Smooth muscle cell (in vitro differentiated cells): ENCODE measurements around the gene GALNT12. TPM values are rescaled to one million over a fixed set of nuclear protein-coding genes. Genes with fewer than 3 reads are reported as not detected.

Source experiments
- DNase-seq: peaks from one replicate; lab custom pipeline; 2025; ENCODE audit not compliant: unreplicated experiment; lab: John Stamatoyannopoulos, UW
- H2AFZ ChIP-seq: fragments of 200-600 bp; sonication (generic); 2 replicates; pipeline ENCODE4 v1.6.0; 2016; ENCODE audit warnings: antibody characterized with exemption, low read depth, mild to moderate bottlenecking
- H3F3A ChIP-seq: fragments of 200-600 bp; sonication (generic); 2 replicates; pipeline ENCODE4 v1.6.0; 2017; ENCODE audit warnings: antibody characterized with exemption, low read depth
- H3K27ac ChIP-seq: fragments of 200-600 bp; sonication (generic); 2 replicates; pipeline ENCODE4 v1.5.1; 2016; ENCODE audit warnings: low read depth, mild to moderate bottlenecking
- H3K27me3 ChIP-seq: fragments of 200-600 bp; sonication (generic); 2 replicates; pipeline ENCODE4 v1.6.1; 2016; ENCODE audit warnings: low read depth, mild to moderate bottlenecking
- H3K36me3 ChIP-seq: fragments of 200-600 bp; sonication (generic); 2 replicates; pipeline ENCODE4 v1.5.1; 2016; ENCODE audit warnings: low read depth
- H3K4me1 ChIP-seq: fragments of 200-600 bp; sonication (generic); 2 replicates; pipeline ENCODE4 v1.5.1; 2016; ENCODE audit warnings: low read depth
- H3K4me2 ChIP-seq: fragments of 200-600 bp; sonication (generic); 2 replicates; pipeline ENCODE4 v1.6.0; 2016; ENCODE audit warnings: mild to moderate bottlenecking
- H3K4me3 ChIP-seq: fragments of 200-600 bp; sonication (generic); 2 replicates; pipeline ENCODE4 v1.5.1; 2016; ENCODE audit warnings: mild to moderate bottlenecking
- H3K79me2 ChIP-seq: fragments of 200-600 bp; sonication (generic); 2 replicates; pipeline ENCODE4 v1.6.0; 2016; ENCODE audit warnings: low read depth, mild to moderate bottlenecking
- H3K9ac ChIP-seq: fragments of 200-600 bp; sonication (generic); 2 replicates; pipeline ENCODE4 v1.6.0; 2016; ENCODE audit warnings: low read depth
- H3K9me3 ChIP-seq: fragments of 200-600 bp; sonication (generic); replicated peaks from 2 replicates; pipeline ENCODE4 v1.5.1; 2016; ENCODE audit warnings: low read depth
- H4K20me1 ChIP-seq: fragments of 200-600 bp; sonication (generic); 2 replicates; pipeline ENCODE4 v1.6.0; 2016; ENCODE audit warnings: low read depth
- CTCF ChIP-seq: fragments of 200-600 bp; sonication (generic); IDR thresholded peaks from 2 replicates; pipeline ENCODE4 v1.5.1; 2017; ENCODE audit warnings: borderline replicate concordance, mild to moderate bottlenecking, antibody characterized with exemption; ENCODE audit not compliant: insufficient read depth, poor library complexity, severe bottlenecking
- WGBS: methylation state at CpG from one replicate; pipeline ENCODE4 v1.1.7; 2016; ENCODE audit warnings: low lambda C conversion rate; 5-methylcytosine and 5-hydroxymethylcytosine counted together
- polyA plus RNA-seq: library from polyadenylated mRNA; unstranded; fragments of >200 nt; fragmentation: Nextera tagmentation; extraction: Ambion mirVana; gene quantifications from 2 replicates; pipeline ENCODE4 v1.2.1, GENCODE V29; 2016
- total RNA-seq: library from RNA; depleted of rRNA; stranded (reverse); fragments of >200 nt; gene quantifications from 2 replicates; pipeline ENCODE4 v1.2.3, GENCODE V29; 2014

Gene GALNT12
- total and polyA plus RNA-seq, 2 experiments from 2014 or later, result 1.7 to 4.0 TPM

- Histone ChIP-seq H3K4me2 (no peak overlapping the region), H2AFZ (no peak overlapping the region), H3K9me3 (no peaks in the 10 kb centered on the region), H3K27ac (no peak overlapping the region), H4K20me1 (no peaks in the 10 kb centered on the region), H3K79me2 (no peaks in the 10 kb centered on the region), H3K4me3 (no peak overlapping the region), H3K4me1 (no peaks in the 10 kb centered on the region), H3F3A (no peaks in the 10 kb centered on the region), H3K36me3 (peaks cover 7% of the 10 kb centered on the region), H3K9ac (no peak overlapping the region), H3K27me3 (no peaks in the 10 kb centered on the region)
- WGBS, result 97% methylated on average over 9 of the region's 9 CpGs
- no peak for DNase-seq
- no peak for TF ChIP-seq CTCF
Measured at GRCh38 chr9:98768344-98768743, 39.1 kb upstream of the GALNT12 start.

GRCh38 chr9:98770717-98771116, 36.8 kb upstream of the GALNT12 start:
- Histone ChIP-seq H3F3A (no peaks in the 10 kb centered on the region), H3K4me2 (no peak overlapping the region), H3K9me3 (no peaks in the 10 kb centered on the region), H3K27me3 (no peaks in the 10 kb centered on the region), H3K4me3 (no peak overlapping the region), H3K27ac (no peak overlapping the region), H3K36me3 (no peaks in the 10 kb centered on the region), H3K4me1 (no peaks in the 10 kb centered on the region), H3K79me2 (no peaks in the 10 kb centered on the region), H4K20me1 (no peaks in the 10 kb centered on the region), H2AFZ (no peak overlapping the region), H3K9ac (no peak overlapping the region)
- DNase-seq, result no peak
- WGBS, result 97% methylated on average over 10 of the region's 10 CpGs
- no peak for TF ChIP-seq CTCF

- no peaks in the 10 kb centered on the region for H4K20me1 ChIP-seq
Measured at GRCh38 chr9:98771209-98771874, 36.1 kb upstream of the GALNT12 start.

More at GRCh38 chr9:98771209-98771874, 36.1 kb upstream of the GALNT12 start:
- no peak for TF ChIP-seq CTCF
- no peak overlapping the region for H3K4me3 ChIP-seq
- no peak for DNase-seq
- H3F3A ChIP-seq, result no peaks in the 10 kb centered on the region
- H3K79me2 ChIP-seq, result no peaks in the 10 kb centered on the region
- no peak overlapping the region for H3K27ac ChIP-seq
- no peaks in the 10 kb centered on the region for H3K9me3 ChIP-seq
- H3K4me2 ChIP-seq, result no peak overlapping the region
- no peak overlapping the region for H3K9ac ChIP-seq
- no peaks in the 10 kb centered on the region for H3K4me1 ChIP-seq
- H2AFZ ChIP-seq, result no peak overlapping the region
- no peaks in the 10 kb centered on the region for H3K36me3 ChIP-seq
- no peaks in the 10 kb centered on the region for H3K27me3 ChIP-seq
- WGBS, result 91% methylated on average over 15 of the region's 15 CpGs
